Endothelial cell of umbilical vein (primary cell): ENCODE data around the gene ANP32D. TPM values are rescaled to one million over a fixed set of nuclear protein-coding genes. Genes with fewer than 3 reads are reported as not detected.
A peak's percentile ranks its signal among the peaks of the same experiment; 100 is the strongest.

Source experiments
- BruUV-seq: library from RNA; stranded (reverse); fragments of 400-500 nt; replicated peaks from 2 replicates; lab custom pipeline; 2021; lab: Mats Ljungman, UMichigan
- CTCF ChIA-PET: fragments of 300-600, 350-600 bp; sonication (Branson Sonifier 250); formaldehyde crosslinking; loops from one replicate; lab custom pipeline; 2021; ENCODE audit warnings: antibody characterized with exemption, inconsistent platforms; lab: Charles Lee
- POLR2A ChIA-PET: fragments of 300-600, 350-600 bp; sonication (Branson Sonifier 250); formaldehyde crosslinking; loops from one replicate; lab custom pipeline; 2021; ENCODE audit warnings: antibody characterized with exemption, inconsistent platforms; lab: Charles Lee
- DNase-seq: peaks from one replicate; pipeline ENCODE4 v3.0.0-alpha.2; 2011; ENCODE audit warnings: low read depth, low spot score
- FAIRE-seq: peaks from 2 replicates; lab custom pipeline; 2011; peaks lifted over from hg19 to GRCh38; lab: Jason Lieb, UNC
- H2AFZ ChIP-seq: 2 replicates; pipeline ENCODE4 v1.6.0; 2012; ENCODE audit warnings: low read depth, low read length, control low read depth, inconsistent platforms
- H3K27ac ChIP-seq: 2 replicates; pipeline ENCODE4 v1.5.1; 2011; ENCODE audit warnings: low read depth, mild to moderate bottlenecking, control low read depth, low read length, moderate library complexity; ENCODE audit not compliant: insufficient read depth
- H3K27me3 ChIP-seq, 2 experiments: 2 replicates each; pipeline versions ENCODE4 v1.6.0 to v1.6.1; 2011; ENCODE audit warnings: low read length in 2 of 2, mixed read lengths in 1 of 2; ENCODE audit not compliant: control insufficient read depth in 2 of 2, insufficient read depth in 2 of 2
- H3K36me3 ChIP-seq, 2 experiments: 2 replicates in 1 of 2; 3 replicates in 1 of 2; pipeline ENCODE4 v1.5.1; 2011; ENCODE audit warnings: low read length in 2 of 2, mild to moderate bottlenecking in 1 of 2, moderate library complexity in 1 of 2; ENCODE audit not compliant: control insufficient read depth in 2 of 2, insufficient read depth in 2 of 2; ENCODE audit errors: extremely low read depth in 1 of 2
- H3K4me1 ChIP-seq: 3 replicates; pipeline ENCODE4 v1.5.1; 2011; ENCODE audit warnings: mild to moderate bottlenecking, low read length; ENCODE audit not compliant: control insufficient read depth, insufficient read depth; ENCODE audit errors: extremely low read depth
- H3K4me2 ChIP-seq: 2 replicates; pipeline ENCODE4 v1.6.1; 2011; ENCODE audit warnings: low read length, control low read depth, mixed read lengths; ENCODE audit not compliant: insufficient read depth
- H3K4me3 ChIP-seq, 3 experiments: fragments of 200-600 bp in 1 of 3; sonication (generic), shearing (Covaris generic) in 1 of 3; replicated peaks in 1 of 3; 2 replicates each; pipeline ENCODE4 v1.5.1; 2011 to 2016; ENCODE audit warnings: control low read depth in 3 of 3, low read length in 3 of 3, mild to moderate bottlenecking in 2 of 3, inconsistent platforms in 1 of 3, low read depth in 1 of 3, moderate library complexity in 1 of 3; ENCODE audit not compliant: insufficient read depth in 1 of 3
- H3K79me2 ChIP-seq: 2 replicates; pipeline ENCODE4 v1.6.0; 2012; ENCODE audit warnings: low read length, inconsistent platforms; ENCODE audit not compliant: control insufficient read depth, insufficient read depth
- H3K9ac ChIP-seq: replicated peaks from 2 replicates; pipeline ENCODE3; 2011; ENCODE audit warnings: low read length, control low read depth; ENCODE audit not compliant: insufficient read depth; ENCODE audit errors: extremely low read depth
- H3K9me1 ChIP-seq: replicated peaks from 3 replicates; pipeline ENCODE4 v1.6.0; 2011; ENCODE audit warnings: mild to moderate bottlenecking, low read length; ENCODE audit not compliant: control insufficient read depth, insufficient read depth; ENCODE audit errors: extremely low read depth
- H3K9me3 ChIP-seq: replicated peaks from 2 replicates; pipeline ENCODE4 v1.5.1; 2012; ENCODE audit warnings: low read length, inconsistent platforms; ENCODE audit not compliant: control insufficient read depth, insufficient read depth
- H4K20me1 ChIP-seq: replicated peaks from 2 replicates; pipeline ENCODE3; 2011; ENCODE audit warnings: mild to moderate bottlenecking, low read length; ENCODE audit not compliant: control insufficient read depth, insufficient read depth; ENCODE audit errors: extremely low read depth
- CTCF ChIP-seq, 2 donors: IDR thresholded peaks; 1 replicate in 1 of 2; 2 replicates in 1 of 2; pipeline ENCODE4 v1.5.1; 2011; ENCODE audit warnings: low read length in 2 of 2, mild to moderate bottlenecking in 2 of 2, moderate library complexity in 2 of 2, control low read depth in 1 of 2, inconsistent platforms in 1 of 2, low read depth in 1 of 2; ENCODE audit not compliant: insufficient read depth in 1 of 2; ENCODE audit errors: extremely low read depth in 1 of 2
- EZH2 ChIP-seq: IDR thresholded peaks from 2 replicates; pipeline ENCODE4 v1.6.1; 2012; ENCODE audit warnings: borderline replicate concordance, low read depth, mild to moderate bottlenecking, moderate library complexity, low read length, inconsistent platforms; ENCODE audit not compliant: severe bottlenecking
- FOS ChIP-seq: IDR thresholded peaks from 2 replicates; pipeline ENCODE4 v1.6.1; 2011; ENCODE audit warnings: mild to moderate bottlenecking, low read length, moderate library complexity, borderline replicate concordance; ENCODE audit not compliant: insufficient read depth
- GATA2 ChIP-seq: IDR thresholded peaks from 2 replicates; pipeline ENCODE4 v1.7.0; 2011; ENCODE audit warnings: low read depth, mild to moderate bottlenecking, moderate library complexity, mixed read lengths, low read length; ENCODE audit not compliant: insufficient read length, insufficient read depth
- JUN ChIP-seq: IDR thresholded peaks from 2 replicates; pipeline ENCODE4 v1.6.1; 2011; ENCODE audit warnings: borderline replicate concordance, low read depth; ENCODE audit not compliant: insufficient read length, insufficient read depth
- MYC ChIP-seq: IDR thresholded peaks from one replicate; pipeline ENCODE4 v1.6.1; 2011; ENCODE audit warnings: mild to moderate bottlenecking, low read depth, low read length
- POLR2A ChIP-seq: IDR thresholded peaks from 2 replicates; pipeline ENCODE4 v1.6.1; 2012; ENCODE audit warnings: low read depth, mild to moderate bottlenecking, control low read depth, low read length
- dilution Hi-C: fragments of 300-500 bp; cut with MboI; formaldehyde crosslinking; loops from one replicate; pipeline ENCODE4 v1.15.0; 2019; ENCODE audit warnings: low sequenced_read_pairs; ENCODE audit not compliant: extremely low pct_ligation_motif_present
- intact Hi-C: fragments of 100-400 bp; cut with micrococcal nuclease; formaldehyde crosslinking; loops from one replicate; pipeline ENCODE4 v1.10.0; 2022
- polyA plus RNA-seq, 4 experiments: library from polyadenylated mRNA; depleted of rRNA in 3 of 4; stranded (reverse) in 3 of 4; unstranded in 1 of 4; fragments of >200 nt; gene quantifications; 2 replicates each; pipeline versions ENCODE4 v1.2.1 to v1.2.3, GENCODE V29; 2011 to 2012; ENCODE audit warnings: missing spikeins in 1 of 4
- total RNA-seq: library from RNA; stranded (reverse); gene quantifications from 2 replicates; pipeline ENCODE4 v1.2.3, GENCODE V29; 2021

The ANP32D gene
- total and polyA plus RNA-seq, 2 donors (not counting 3 experiments of a cell fraction or from before 2014, with no cell fraction given), result not detected

- H3K4me2 ChIP-seq, result no peak overlapping the region
- dilution Hi-C loops (no loop called here), intact Hi-C loops (no loop called here)
- H3K27me3 ChIP-seq, result no peaks in the 10 kb centered on the region
- FAIRE-seq (no peak), DNase-seq (peak; percentile 15)
- no peaks in the 10 kb centered on the region for H3K9me1 ChIP-seq
- TF ChIP-seq GATA2, result no peak
- no peak for TF ChIP-seq CTCF (IDR thresholded peaks at IDR 0.05; ENCODE audit: extremely low read depth in 1 of 2, insufficient read depth in 1 of 2, low read depth in 1 of 2, low read length in 2 of 2)
- TF ChIP-seq FOS, result no peak
- TF ChIP-seq EZH2, result no peak
- no peak for TF ChIP-seq POLR2A
- no peak for TF ChIP-seq MYC
- TF ChIP-seq JUN, result no peak
- no peaks in the 10 kb centered on the region for H3K36me3 ChIP-seq
- no TSS peak for BruUV-seq
- POLR2A ChIA-PET, result no interaction called here
- H3K9me3 ChIP-seq, result no peaks in the 10 kb centered on the region
- CTCF ChIA-PET, result no interaction called here
- no peak overlapping the region for H3K27ac ChIP-seq
- H3K4me1 ChIP-seq, result peaks cover 5% of the 10 kb centered on the region
- no peaks in the 10 kb centered on the region for H4K20me1 ChIP-seq
- H3K9ac ChIP-seq, result no peak overlapping the region
- no peak overlapping the region for H3K4me3 ChIP-seq
- no peak overlapping the region for H2AFZ ChIP-seq
- no peaks in the 10 kb centered on the region for H3K79me2 ChIP-seq
Observed at GRCh38 chr12:48441069-48441468, 31.3 kb upstream of the ANP32D start.
